Measurements from ENCODE around the gene B4GALT2. TPM values are rescaled to one million over a fixed set of nuclear protein-coding genes. Genes with fewer than 3 reads are reported as not detected.
A peak's percentile ranks its signal among the peaks of the same experiment; 100 is the strongest.

Gene B4GALT2
- total and polyA plus RNA-seq, 10 of the 15 experiments (the other 5 are each of a cell fraction or from before 2014, with no cell fraction given) = 0.98 to 61.0 (median 23.4) TPM

GRCh38 chr1:43946236-43947060, 32.6 kb upstream of the B4GALT2 start, which contains the start of gene IPO13 (continued):
- TF ChIP-seq TCF12 (IDR thresholded peaks at IDR 0.05; ENCODE audit: low read depth, low read length) (no peak), EGR1 (IDR thresholded peaks at IDR 0.05; ENCODE audit: borderline replicate concordance in 1 of 2, low read depth in 2 of 2, low read length in 2 of 2) (peak in 1 of 2 experiments; percentile 82; a peak in 1 of 3 replicates), IKZF1 (conservative IDR thresholded peaks at IDR 0.05) (peak; percentile 99), BCLAF1 (IDR thresholded peaks at IDR 0.05) (no peak), PAX8 (IDR thresholded peaks at IDR 0.05) (no peak), TCF7 (IDR thresholded peaks at IDR 0.05; ENCODE audit: borderline replicate concordance) (no peak), NKRF (conservative IDR thresholded peaks at IDR 0.05) (peak; percentile 65), YY1 (IDR thresholded peaks at IDR 0.05; ENCODE audit: low read depth, low read length) (peak; percentile 40), MEF2A (IDR thresholded peaks at IDR 0.05; ENCODE audit: insufficient read depth, low read depth, low read length) (peak; percentile 17; the same call in 1 of the 2 replicates), RELA (IDR thresholded peaks at IDR 0.05; ENCODE audit: borderline replicate concordance, partially characterized antibody) (peak; percentile 85), NFYB (IDR thresholded peaks at IDR 0.05; ENCODE audit: insufficient read depth, low read depth, low read length) (no peak), ZSCAN29 (IDR thresholded peaks at IDR 0.05) (no peak), RBBP5 (conservative IDR thresholded peaks at IDR 0.05) (no peak), YBX1 (IDR thresholded peaks at IDR 0.05) (no peak), IKZF2 (IDR thresholded peaks at IDR 0.05) (peak; percentile 62 to 73), ZNF274 (IDR thresholded peaks at IDR 0.05; ENCODE audit: insufficient read depth, insufficient read length) (no peak), SUZ12 (IDR thresholded peaks at IDR 0.05; ENCODE audit: unreplicated experiment) (no peak), CREM (IDR thresholded peaks at IDR 0.05; ENCODE audit: low read depth) (peak; percentile 73; the same call in 1 of the 2 replicates), HDAC2 (IDR thresholded peaks at IDR 0.05) (no peak), ZBED1 (IDR thresholded peaks at IDR 0.05; ENCODE audit: borderline replicate concordance) (no peak)
- TF ChIP-seq, protein P1, sequence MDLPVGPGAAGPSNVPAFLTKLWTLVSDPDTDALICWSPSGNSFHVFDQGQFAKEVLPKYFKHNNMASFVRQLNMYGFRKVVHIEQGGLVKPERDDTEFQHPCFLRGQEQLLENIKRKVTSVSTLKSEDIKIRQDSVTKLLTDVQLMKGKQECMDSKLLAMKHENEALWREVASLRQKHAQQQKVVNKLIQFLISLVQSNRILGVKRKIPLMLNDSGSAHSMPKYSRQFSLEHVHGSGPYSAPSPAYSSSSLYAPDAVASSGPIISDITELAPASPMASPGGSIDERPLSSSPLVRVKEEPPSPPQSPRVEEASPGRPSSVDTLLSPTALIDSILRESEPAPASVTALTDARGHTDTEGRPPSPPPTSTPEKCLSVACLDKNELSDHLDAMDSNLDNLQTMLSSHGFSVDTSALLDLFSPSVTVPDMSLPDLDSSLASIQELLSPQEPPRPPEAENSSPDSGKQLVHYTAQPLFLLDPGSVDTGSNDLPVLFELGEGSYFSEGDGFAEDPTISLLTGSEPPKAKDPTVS (IDR thresholded peaks at IDR 0.05; ENCODE audit: low read depth, low read length) = peak; percentile 65; the same call in 1 of the 2 replicates
- TF ChIP-seq, protein P2, sequence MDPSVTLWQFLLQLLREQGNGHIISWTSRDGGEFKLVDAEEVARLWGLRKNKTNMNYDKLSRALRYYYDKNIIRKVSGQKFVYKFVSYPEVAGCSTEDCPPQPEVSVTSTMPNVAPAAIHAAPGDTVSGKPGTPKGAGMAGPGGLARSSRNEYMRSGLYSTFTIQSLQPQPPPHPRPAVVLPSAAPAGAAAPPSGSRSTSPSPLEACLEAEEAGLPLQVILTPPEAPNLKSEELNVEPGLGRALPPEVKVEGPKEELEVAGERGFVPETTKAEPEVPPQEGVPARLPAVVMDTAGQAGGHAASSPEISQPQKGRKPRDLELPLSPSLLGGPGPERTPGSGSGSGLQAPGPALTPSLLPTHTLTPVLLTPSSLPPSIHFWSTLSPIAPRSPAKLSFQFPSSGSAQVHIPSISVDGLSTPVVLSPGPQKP (IDR thresholded peaks at IDR 0.05; ENCODE audit: low read depth, low read length) = peak; percentile 70

All from GM12878 (cell line).